AG09309 (cell line): Measurements from ENCODE around the gene TNFSF8.

Source experiments
- DNase-seq: peaks from one replicate; pipeline ENCODE4 v3.0.0-alpha.2; 2010; ENCODE audit warnings: low read depth
- H3K4me3 ChIP-seq: 2 replicates; pipeline ENCODE4 v1.5.1; 2011; ENCODE audit warnings: mild to moderate bottlenecking, low read depth, low read length, moderate library complexity; ENCODE audit not compliant: control insufficient read depth
- TF ChIP-seq, protein P1 (sequence below): IDR thresholded peaks from 2 replicates; pipeline ENCODE4 v1.5.1; 2011; ENCODE audit warnings: mild to moderate bottlenecking, low read depth, low read length, inconsistent platforms; ENCODE audit not compliant: insufficient read depth, control insufficient read depth; ENCODE audit errors: missing control alignments

The TNFSF8 gene

DNA sequence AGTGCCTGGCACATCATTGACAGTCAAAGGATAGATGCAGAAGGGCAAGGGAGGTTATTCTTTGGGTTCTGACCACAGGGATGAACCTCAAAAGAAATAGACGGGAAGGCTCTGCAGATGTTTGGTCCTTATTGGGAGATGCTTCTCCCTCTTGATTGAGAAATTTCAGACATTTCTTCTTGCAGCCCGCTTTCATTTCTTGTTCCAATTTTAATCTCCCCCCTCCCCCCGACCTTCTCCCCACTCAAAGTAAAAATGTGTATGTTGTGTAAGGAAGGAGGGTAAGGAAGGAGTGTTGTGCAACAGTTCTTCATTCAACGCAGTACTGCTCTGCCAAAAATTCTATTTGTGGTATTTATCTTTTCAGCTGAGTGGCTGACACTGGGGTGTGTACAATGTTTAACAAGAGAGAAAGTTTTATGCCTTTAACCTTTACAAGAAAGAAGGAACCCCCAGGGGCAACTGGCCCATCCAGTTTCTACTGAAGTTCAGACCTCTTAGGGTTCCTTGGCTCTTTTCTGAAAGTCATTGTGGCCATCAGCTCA, 78.3 kb downstream of the TNFSF8 start:
- no peak overlapping the region for H3K4me3 ChIP-seq
- peak; percentile 64 for DNase-seq
- TF ChIP-seq, protein P1, sequence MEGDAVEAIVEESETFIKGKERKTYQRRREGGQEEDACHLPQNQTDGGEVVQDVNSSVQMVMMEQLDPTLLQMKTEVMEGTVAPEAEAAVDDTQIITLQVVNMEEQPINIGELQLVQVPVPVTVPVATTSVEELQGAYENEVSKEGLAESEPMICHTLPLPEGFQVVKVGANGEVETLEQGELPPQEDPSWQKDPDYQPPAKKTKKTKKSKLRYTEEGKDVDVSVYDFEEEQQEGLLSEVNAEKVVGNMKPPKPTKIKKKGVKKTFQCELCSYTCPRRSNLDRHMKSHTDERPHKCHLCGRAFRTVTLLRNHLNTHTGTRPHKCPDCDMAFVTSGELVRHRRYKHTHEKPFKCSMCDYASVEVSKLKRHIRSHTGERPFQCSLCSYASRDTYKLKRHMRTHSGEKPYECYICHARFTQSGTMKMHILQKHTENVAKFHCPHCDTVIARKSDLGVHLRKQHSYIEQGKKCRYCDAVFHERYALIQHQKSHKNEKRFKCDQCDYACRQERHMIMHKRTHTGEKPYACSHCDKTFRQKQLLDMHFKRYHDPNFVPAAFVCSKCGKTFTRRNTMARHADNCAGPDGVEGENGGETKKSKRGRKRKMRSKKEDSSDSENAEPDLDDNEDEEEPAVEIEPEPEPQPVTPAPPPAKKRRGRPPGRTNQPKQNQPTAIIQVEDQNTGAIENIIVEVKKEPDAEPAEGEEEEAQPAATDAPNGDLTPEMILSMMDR, result no peak

DNA sequence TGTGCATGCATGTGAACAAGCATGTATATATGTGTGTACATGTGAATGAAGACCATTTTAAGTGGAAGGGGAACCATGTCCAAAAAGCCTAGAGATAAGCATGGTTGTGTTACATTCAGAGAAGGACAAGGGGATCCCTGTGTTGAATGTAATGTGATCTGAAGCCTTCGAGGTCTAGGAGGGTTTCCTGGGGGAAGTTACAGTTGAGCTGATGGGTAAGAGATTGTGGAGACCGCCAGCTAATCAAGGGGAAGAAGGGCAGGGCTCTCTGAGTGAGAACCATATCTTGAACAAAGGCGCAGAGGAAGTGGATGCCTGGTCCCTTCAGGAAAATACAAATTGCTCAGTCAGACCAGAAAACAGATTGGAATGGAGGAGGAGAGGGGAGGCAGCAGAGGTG, 79.1 kb downstream of the TNFSF8 start:
- TF ChIP-seq, protein P1, result no peak
- no peak for DNase-seq
- no peak overlapping the region for H3K4me3 ChIP-seq
